HUES64 (cell line): Measurements from ENCODE around the gene CDH18.

ENCODE experiments used
- H3K27ac ChIP-seq: 2 replicates; pipeline ENCODE4 v1.7.0; 2013; ENCODE audit warnings: low read depth, low read length, inconsistent platforms
- H3K27me3 ChIP-seq: 2 replicates; pipeline ENCODE4 v1.6.1; 2013; ENCODE audit warnings: mild to moderate bottlenecking, low read length; ENCODE audit not compliant: insufficient read depth
- H3K36me3 ChIP-seq: 2 replicates; pipeline ENCODE4 v1.6.1; 2013; ENCODE audit warnings: mild to moderate bottlenecking, low read length; ENCODE audit not compliant: insufficient read depth
- H3K4me1 ChIP-seq: 2 replicates; pipeline ENCODE4 v1.6.1; 2013; ENCODE audit warnings: mild to moderate bottlenecking, low read length, moderate library complexity; ENCODE audit not compliant: insufficient read depth
- H3K4me3 ChIP-seq: 2 replicates; pipeline ENCODE4 v1.5.1; 2013; ENCODE audit warnings: mild to moderate bottlenecking, low read length, moderate library complexity
- H3K9ac ChIP-seq: 2 replicates; pipeline ENCODE4 v1.6.1; 2013; ENCODE audit warnings: mild to moderate bottlenecking, low read depth, low read length
- H3K9me3 ChIP-seq: 2 replicates; pipeline ENCODE4 v1.6.1; 2013; ENCODE audit warnings: low read depth, low read length; ENCODE audit not compliant: insufficient read depth
- WGBS: fragments of 150-250, 120-280 bp; methylation state at CpG from one replicate; pipeline ENCODE4 v1.1.7; 2013; ENCODE audit warnings: missing lambda C conversion rate; 5-methylcytosine and 5-hydroxymethylcytosine counted together

Gene CDH18

DNA sequence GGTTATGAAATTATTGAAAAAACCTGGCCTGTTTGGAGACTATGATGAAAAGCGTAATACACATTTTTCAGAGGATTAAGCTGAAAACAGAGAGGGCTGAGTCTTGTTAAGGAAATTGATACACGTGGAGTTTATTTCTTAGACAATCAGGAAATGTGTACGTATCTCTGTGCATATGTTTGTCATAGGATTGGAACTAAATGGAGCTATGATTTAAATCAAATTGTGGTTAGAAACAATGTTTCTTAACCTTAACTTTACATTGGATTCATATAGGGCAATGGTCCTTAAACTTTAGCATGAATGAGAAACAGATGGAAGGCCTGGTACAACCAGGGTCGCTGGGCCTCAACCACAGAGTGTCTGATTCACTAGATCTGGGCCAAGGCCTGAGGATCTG lies 451.6 kb downstream of the CDH18 start:
- Histone ChIP-seq H3K27me3 (no peaks in the 10 kb centered on the region), H3K4me3 (no peak overlapping the region), H3K9ac (no peak overlapping the region), H3K9me3 (no peaks in the 10 kb centered on the region), H3K4me1 (no peaks in the 10 kb centered on the region), H3K27ac (no peak overlapping the region), H3K36me3 (no peaks in the 10 kb centered on the region)
- 94% methylated on average over 4 of the region's 4 CpGs for WGBS

GRCh38 chr5:19534751-19535150 lies 453.2 kb downstream of the CDH18 start:
- no peaks in the 10 kb centered on the region for H3K36me3 ChIP-seq
- H3K9me3 ChIP-seq = no peaks in the 10 kb centered on the region
- no peak overlapping the region for H3K4me3 ChIP-seq
- no peak overlapping the region for H3K9ac ChIP-seq
- H3K27ac ChIP-seq = no peak overlapping the region
- H3K4me1 ChIP-seq = no peaks in the 10 kb centered on the region
- no peaks in the 10 kb centered on the region for H3K27me3 ChIP-seq
- 95% methylated on average over 1 of the region's 1 CpG for WGBS

- no peaks in the 10 kb centered on the region for H3K27me3 ChIP-seq
- WGBS = 92% methylated on average over 4 of the region's 4 CpGs
- no peak overlapping the region for H3K4me3 ChIP-seq
- no peaks in the 10 kb centered on the region for H3K9me3 ChIP-seq
- no peak overlapping the region for H3K27ac ChIP-seq
- no peaks in the 10 kb centered on the region for H3K4me1 ChIP-seq
- H3K9ac ChIP-seq = no peak overlapping the region
- no peaks in the 10 kb centered on the region for H3K36me3 ChIP-seq
Observed at GRCh38 chr5:19532936-19533335, 455.1 kb downstream of the CDH18 start.

DNA sequence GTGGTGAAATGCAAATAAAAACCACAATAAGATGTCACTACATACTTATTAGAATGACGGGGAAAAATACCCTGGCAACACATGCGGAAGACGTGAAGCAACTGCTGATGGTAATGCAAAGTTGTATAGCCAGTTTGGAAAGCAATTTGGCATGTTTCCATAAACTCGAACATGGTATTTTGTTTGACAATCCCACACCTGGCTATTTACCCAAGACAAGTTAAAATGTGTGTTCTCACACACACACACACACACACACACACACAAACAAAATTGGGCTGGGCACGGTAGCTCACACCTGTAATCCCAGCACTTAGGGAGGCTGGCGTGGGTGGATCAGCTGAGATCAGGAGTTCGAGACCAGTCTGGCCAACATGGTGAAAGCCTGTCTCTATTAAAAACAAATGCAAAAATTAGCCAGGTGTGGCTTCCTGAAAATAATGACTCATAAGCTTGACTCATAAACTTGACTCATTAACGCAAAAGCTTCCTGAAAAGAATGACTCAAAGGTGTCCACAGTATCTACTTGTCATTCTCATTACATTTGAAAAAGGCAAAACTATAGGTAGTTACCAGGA lies 456.5 kb downstream of the CDH18 start:
- 96% methylated on average over 8 of the region's 8 CpGs for WGBS
- H3K9ac ChIP-seq = no peak overlapping the region
- no peaks in the 10 kb centered on the region for H3K4me1 ChIP-seq
- no peaks in the 10 kb centered on the region for H3K27me3 ChIP-seq
- H3K27ac ChIP-seq = no peak overlapping the region
- H3K4me3 ChIP-seq = no peak overlapping the region
- H3K36me3 ChIP-seq = no peaks in the 10 kb centered on the region
- no peaks in the 10 kb centered on the region for H3K9me3 ChIP-seq

DNA sequence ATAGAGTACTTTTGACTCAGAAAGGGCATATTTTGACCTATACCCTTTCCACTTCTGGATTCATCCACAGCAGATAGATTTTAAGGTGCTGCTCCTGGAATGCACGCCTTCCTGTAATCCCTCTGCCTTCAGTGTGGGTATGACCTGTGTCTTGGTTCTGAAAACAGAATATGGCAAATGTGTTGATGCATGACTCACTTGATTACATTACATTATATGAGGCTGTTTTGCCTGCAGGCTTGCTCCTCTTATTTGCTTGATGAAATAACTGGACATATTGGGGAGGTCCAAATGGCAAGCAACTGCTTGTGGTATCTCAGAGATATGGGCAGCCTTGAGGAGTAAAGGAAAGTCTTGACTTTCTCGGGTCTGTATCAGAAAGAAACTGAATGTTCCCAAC lies 468.6 kb downstream of the CDH18 start:
- Histone ChIP-seq H3K27ac (no peak overlapping the region), H3K4me3 (no peak overlapping the region), H3K4me1 (no peaks in the 10 kb centered on the region), H3K27me3 (no peaks in the 10 kb centered on the region), H3K36me3 (no peaks in the 10 kb centered on the region), H3K9me3 (no peaks in the 10 kb centered on the region), H3K9ac (no peak overlapping the region)
- 95% methylated on average over 2 of the region's 2 CpGs for WGBS

DNA sequence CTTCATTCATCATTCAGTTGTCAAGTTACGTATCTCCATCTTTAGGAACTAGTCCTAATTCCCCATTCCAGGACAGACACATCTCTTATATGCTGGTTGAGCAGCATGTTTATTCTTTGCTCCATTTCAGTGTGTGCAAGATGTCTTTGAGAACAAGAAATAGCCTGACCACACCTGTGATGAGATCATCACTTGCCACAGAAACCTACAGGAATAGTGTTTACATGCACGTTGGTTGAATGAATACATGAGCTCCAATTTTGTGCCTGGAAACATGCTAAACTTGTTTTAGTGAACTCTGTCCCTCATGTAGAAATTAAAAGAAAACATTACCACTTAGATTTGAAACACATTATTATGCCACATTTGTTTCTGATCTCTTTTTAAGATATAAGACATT lies 489.1 kb downstream of the CDH18 start:
- Histone ChIP-seq H3K27ac (no peak overlapping the region), H3K4me3 (no peak overlapping the region), H3K36me3 (no peaks in the 10 kb centered on the region), H3K9ac (no peak overlapping the region), H3K27me3 (no peaks in the 10 kb centered on the region), H3K9me3 (no peaks in the 10 kb centered on the region), H3K4me1 (no peaks in the 10 kb centered on the region)
- 89% methylated on average over 2 of the region's 2 CpGs for WGBS

DNA sequence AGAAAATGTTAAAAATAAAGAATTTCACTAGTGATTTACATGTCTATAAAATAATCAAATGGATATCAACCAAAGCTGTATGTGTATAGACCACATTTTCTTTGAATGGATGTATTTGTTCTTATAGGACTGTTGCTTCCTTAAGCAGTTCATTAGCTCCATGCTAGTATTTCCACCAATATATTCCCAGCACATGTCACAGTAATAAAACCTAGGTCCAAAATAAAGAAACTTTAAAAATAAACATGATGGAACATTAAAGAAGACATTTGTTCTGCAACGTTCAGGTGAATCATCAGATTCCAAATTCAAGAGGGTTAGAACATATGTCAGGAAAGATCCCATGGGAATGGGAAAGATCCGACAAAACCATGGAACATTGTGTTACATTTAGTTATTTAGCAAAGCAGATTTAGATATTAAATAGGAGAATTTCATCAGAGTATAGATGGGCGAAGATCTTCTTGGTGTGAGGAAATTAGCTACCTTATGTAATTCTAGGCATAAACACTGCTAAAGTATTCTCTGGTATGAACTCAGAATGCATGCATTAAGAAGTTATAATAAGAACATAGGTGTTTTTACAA lies 490.7 kb downstream of the CDH18 start:
- Histone ChIP-seq H3K9ac (no peak overlapping the region), H3K9me3 (no peaks in the 10 kb centered on the region), H3K4me1 (no peaks in the 10 kb centered on the region), H3K36me3 (no peaks in the 10 kb centered on the region), H3K27me3 (no peaks in the 10 kb centered on the region), H3K27ac (no peak overlapping the region), H3K4me3 (no peak overlapping the region)
- WGBS = 77% methylated on average over 3 of the region's 3 CpGs

DNA sequence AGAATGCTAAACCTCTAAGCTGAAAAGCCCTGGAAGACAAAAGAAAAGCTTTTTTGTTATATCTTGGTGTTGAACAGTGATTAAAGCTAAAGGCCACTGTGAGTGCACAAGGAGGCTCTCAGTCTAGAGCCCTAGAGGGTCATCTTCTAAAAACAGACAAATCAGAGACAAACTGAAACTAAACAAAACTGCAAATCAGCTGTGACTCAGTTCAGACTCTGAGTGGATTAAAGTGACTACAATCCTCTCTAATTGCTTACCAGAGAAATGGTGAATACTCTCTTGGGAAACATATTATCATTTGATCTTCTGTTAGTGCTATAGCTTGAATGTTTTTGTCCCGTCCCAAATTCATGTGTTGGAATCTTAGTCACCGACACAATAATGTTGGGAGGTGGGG lies 491.9 kb downstream of the CDH18 start:
- 93% methylated on average over 2 of the region's 2 CpGs for WGBS
- H3K4me3 ChIP-seq = no peak overlapping the region
- no peak overlapping the region for H3K27ac ChIP-seq
- H3K27me3 ChIP-seq = no peaks in the 10 kb centered on the region
- H3K4me1 ChIP-seq = no peaks in the 10 kb centered on the region
- H3K9me3 ChIP-seq = no peaks in the 10 kb centered on the region
- no peak overlapping the region for H3K9ac ChIP-seq
- no peaks in the 10 kb centered on the region for H3K36me3 ChIP-seq

GRCh38 chr5:19492861-19493260 lies 495.1 kb downstream of the CDH18 start:
- 96% methylated on average over 1 of the region's 1 CpG for WGBS

DNA sequence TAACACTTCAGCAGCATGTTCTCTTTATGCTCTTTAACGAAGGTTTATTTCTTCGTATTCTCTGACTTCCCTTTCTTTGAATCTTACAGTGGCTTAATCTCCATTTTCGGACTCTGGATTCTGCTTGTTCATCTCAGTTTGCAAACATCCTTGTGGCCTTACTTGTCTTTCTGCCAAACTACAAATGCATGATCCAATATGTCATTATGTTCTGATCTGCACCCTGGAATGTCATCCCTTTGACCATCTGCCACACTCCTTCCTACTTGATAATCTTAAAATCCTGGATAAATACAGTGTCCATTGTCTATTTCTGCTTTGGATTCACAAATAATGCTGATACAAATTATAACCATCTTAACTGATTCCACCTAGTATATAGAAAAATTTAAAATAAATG lies 499.2 kb downstream of the CDH18 start:
- 97% methylated on average over 3 of the region's 3 CpGs for WGBS
- no peaks in the 10 kb centered on the region for H3K36me3 ChIP-seq
- no peaks in the 10 kb centered on the region for H3K27me3 ChIP-seq

More at GRCh38 chr5:19492861-19493260, 495.1 kb downstream of the CDH18 start:
- Histone ChIP-seq H3K36me3 (no peaks in the 10 kb centered on the region), H3K4me3 (no peak overlapping the region), H3K27ac (no peak overlapping the region), H3K27me3 (no peaks in the 10 kb centered on the region), H3K9ac (no peak overlapping the region), H3K9me3 (no peaks in the 10 kb centered on the region), H3K4me1 (no peaks in the 10 kb centered on the region)

DNA sequence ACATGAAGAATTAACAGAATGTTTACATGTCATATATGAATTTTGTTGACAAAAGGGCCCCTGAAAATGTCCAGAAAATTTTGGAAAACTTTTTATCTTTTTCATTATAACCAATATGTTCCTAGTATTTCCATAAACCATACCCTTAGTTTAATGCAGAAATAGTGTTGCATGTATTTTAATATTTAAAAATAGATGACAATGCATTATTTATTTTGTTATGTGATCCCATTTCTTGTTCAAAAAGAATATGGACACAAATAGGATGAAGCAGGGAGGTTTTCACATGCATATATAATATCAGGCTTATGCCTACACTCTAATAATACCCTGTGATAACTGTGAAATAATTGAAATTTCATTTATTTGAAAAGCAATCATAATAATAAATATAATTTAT lies 500.5 kb downstream of the CDH18 start:
- Histone ChIP-seq H3K4me1 (no peaks in the 10 kb centered on the region), H3K9me3 (no peaks in the 10 kb centered on the region), H3K9ac (no peak overlapping the region), H3K4me3 (no peak overlapping the region), H3K36me3 (no peaks in the 10 kb centered on the region), H3K27me3 (no peaks in the 10 kb centered on the region), H3K27ac (no peak overlapping the region)

More for the DNA sequence above, 499.2 kb downstream of the CDH18 start:
- H3K4me1 ChIP-seq = no peaks in the 10 kb centered on the region
- no peaks in the 10 kb centered on the region for H3K9me3 ChIP-seq
- H3K9ac ChIP-seq = no peak overlapping the region
- no peak overlapping the region for H3K27ac ChIP-seq
- H3K4me3 ChIP-seq = no peak overlapping the region

DNA sequence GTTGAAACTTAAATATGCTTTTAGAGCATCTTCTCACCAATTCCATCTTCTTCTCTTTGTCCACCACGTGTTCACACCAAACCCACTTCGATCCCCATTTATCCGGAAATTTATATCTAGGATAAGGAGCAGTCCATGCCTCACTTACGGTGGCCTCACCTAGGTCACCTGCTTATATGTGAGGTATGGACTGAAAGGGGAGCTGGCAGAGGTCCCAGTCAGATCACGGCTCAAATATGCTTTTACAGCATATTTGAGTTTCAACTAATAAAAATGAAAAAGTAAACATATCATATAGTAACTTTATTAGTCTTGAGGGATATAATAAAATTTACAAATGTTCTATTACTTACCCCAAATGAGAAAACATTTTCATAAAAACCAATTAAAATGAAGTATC lies 508.4 kb downstream of the CDH18 start:
- Histone ChIP-seq H3K27me3 (no peaks in the 10 kb centered on the region), H3K9me3 (no peaks in the 10 kb centered on the region), H3K36me3 (no peaks in the 10 kb centered on the region), H3K4me1 (no peaks in the 10 kb centered on the region), H3K27ac (no peak overlapping the region), H3K4me3 (no peak overlapping the region), H3K9ac (no peak overlapping the region)
- 97% methylated on average over 4 of the region's 5 CpGs for WGBS
